Stimulated activated CD8-positive, alpha-beta memory T cell treated with anti-CD3 and anti-CD28 coated beads, Interleukin-15, amount 100 ng/mL, for 24 hours (primary cell): ENCODE results near the gene ONECUT3.
"Not testable (repeated sequence)": the region's sequence is repeated elsewhere in the genome, so short reads cannot be mapped to it uniquely, and the experiment has no call there.

ENCODE experiments used
- DNase-seq: peaks from one replicate; pipeline ENCODE4 v3.0.0-alpha.2; 2020; ENCODE audit warnings: low read depth

The ONECUT3 gene

GRCh38 chr19:1794424-1795172 lies 41.3 kb downstream of the ONECUT3 start:
- no peak for DNase-seq

- no peak for DNase-seq
These were observed 43.3 kb downstream of the ONECUT3 start for GRCh38 chr19:1796395-1797142.

- DNase-seq: not testable (repeated sequence)
These were observed 44.0 kb downstream of the ONECUT3 start for GRCh38 chr19:1797313-1797712.

GRCh38 chr19:1799695-1800342 lies 46.5 kb downstream of the ONECUT3 start:
- no peak for DNase-seq

- no peak for DNase-seq
These were observed 51.6 kb downstream of the ONECUT3 start for GRCh38 chr19:1804858-1805257.

- no peak for DNase-seq
These were observed 52.3 kb downstream of the ONECUT3 start for GRCh38 chr19:1805401-1806183.

- no peak for DNase-seq
These were observed 53.1 kb downstream of the ONECUT3 start for GRCh38 chr19:1806184-1807029.

GRCh38 chr19:1807030-1807694 lies 53.9 kb downstream of the ONECUT3 start:
- no peak for DNase-seq

GRCh38 chr19:1807695-1808394 lies 54.5 kb downstream of the ONECUT3 start:
- no peak for DNase-seq

GRCh38 chr19:1808395-1808731 lies 55.1 kb downstream of the ONECUT3 start:
- no peak for DNase-seq

GRCh38 chr19:1809678-1810077 lies 56.4 kb downstream of the ONECUT3 start:
- DNase-seq: no peak

- no peak for DNase-seq
These were observed 57.3 kb downstream of the ONECUT3 start for GRCh38 chr19:1810439-1811160.

- DNase-seq: no peak
These were observed 58.2 kb downstream of the ONECUT3 start for GRCh38 chr19:1811472-1811894.

GRCh38 chr19:1811942-1812425 lies 58.7 kb downstream of the ONECUT3 start, which contains the start of gene ATP8B3:
TSS of gene ATP8B3 (minus strand) at chr19:1812276. CDS start at chr19:1811736, 540 bp downstream.
- no peak for DNase-seq

GRCh38 chr19:1812426-1813191 lies 59.3 kb downstream of the ONECUT3 start:
- peak; percentile 59 for DNase-seq

- no peak for DNase-seq
These were observed 60.2 kb downstream of the ONECUT3 start for GRCh38 chr19:1813192-1814182.

- DNase-seq: no peak
These were observed 61.1 kb downstream of the ONECUT3 start for GRCh38 chr19:1814391-1814790.
